ENCODE results near the gene MTPN.
A peak's percentile ranks its signal among the peaks of the same experiment; 100 is the strongest.

The MTPN gene

DNA sequence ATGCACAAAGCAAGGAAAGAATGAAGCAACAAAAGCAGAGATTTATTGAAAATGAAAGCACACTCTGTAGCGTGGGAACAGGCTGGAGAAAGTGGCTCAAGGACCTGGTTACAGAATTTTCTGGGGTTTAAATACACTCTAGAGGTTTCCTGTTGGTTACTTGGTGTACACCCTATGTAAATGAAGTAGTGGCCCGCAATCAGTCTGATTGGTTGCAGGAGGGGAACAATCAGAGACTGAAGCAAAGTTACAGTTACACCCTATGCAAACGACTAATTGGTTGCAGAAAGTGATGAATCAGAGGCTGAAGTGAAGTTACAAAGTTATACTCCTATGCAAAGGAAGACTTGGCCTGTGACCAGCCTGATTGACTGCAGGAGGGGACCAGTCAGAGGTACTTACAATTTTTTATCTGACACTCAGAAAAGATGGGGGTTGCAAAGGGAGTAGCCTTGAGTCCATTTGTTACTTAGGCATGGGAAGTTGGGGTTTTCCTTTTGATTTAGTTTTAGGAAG is 3.6 kb upstream of the MTPN start:
- no peak for DNase-seq

DNA sequence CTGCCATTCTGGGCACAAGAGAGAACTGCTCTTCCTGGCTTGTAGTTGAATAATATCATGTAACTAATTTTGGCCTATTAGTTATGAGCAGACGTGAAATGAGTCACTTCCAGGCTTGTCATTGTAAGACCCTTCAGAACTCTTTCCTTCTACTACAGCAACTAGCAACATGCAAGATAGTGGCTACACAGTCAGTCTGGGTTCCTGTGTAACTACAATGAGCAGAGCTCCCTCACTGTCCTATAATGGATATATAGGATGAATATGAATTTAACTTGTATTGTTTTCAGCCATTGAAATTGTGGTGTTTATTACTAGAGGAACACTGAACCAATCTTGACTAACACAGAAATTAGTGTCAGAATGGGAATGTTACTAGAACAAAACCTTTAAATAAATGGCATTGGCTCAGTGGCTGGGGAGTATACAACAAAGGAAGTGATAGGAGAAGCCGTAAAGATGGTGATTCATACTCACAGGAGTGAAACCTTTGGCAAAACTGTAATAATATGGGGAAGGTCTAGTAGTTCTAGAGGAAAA is 2.9 kb upstream of the MTPN start:
- no peak for DNase-seq

DNA sequence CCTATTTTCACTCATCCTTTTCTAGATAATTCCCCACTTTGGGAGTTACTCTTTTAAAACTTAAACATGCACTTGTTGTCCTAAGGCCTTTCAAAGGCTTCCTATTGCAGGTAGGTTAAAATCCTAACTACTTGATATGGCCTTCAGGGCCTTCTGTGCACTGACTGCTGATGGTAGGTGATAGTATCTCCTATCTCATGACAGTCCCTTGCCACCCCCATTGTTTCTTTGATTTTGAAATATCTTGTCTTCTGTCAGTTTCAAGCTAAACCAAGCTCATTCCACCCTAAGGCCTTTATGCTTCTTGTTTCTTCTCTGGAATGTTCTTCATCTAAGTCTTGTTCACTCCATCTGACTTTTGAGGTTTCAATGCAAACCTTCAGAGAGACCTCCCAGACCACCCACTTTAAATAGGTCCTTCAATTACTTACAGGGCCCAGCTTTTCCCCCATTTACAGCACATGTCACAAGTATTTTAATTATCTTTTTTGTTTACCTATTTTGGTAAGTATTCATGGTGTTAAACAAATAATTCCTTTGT is 2.4 kb upstream of the MTPN start:
- DNase-seq: no peak

DNA sequence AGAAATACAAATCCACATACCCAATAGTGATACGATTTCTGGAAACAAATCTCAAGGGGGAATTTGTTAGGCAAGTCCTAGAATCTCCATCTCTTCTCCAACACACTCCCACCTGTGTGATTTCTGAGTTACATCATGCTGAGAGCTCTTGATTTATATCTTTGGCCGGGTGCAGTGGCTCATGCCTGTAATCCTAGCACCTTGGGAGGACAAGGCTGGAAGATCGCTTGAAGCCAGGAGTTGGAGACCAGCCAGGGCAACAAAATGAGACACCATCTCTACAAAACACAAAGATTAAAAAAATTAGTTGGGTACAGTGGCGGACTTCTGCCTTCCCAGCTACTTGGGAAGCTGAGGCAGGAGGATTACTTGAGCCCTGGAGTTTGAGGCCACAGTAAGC is 1.5 kb upstream of the MTPN start:
- DNase-seq: no peak

GRCh38 chr7:135977742-135978066 is 545 bp upstream of the MTPN start:
- DNase-seq: no peak

- no peak for DNase-seq
Measured at GRCh38 chr7:135976312-135977006, 700 bp downstream of the MTPN start.

GRCh38 chr7:135975166-135975565 is 2.0 kb downstream of the MTPN start:
- no peak for DNase-seq

- no peak for DNase-seq
Measured at GRCh38 chr7:135974667-135975066, 2.5 kb downstream of the MTPN start.

DNA sequence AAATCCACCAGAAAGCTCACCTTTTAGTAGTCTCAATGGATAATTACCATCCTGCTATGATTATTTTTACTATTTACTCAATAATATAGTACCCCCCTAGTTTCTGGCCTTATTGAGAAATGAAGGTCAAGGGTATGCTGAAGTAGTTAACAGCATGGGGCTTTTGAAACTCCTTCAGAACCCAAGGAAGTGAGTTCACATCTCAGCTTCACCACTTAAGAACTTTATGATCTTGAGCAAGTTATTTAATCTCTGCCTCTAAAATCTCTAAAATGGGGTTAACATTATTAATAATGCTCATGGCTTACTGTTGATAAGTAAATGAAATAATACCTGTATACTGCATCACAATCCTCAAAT is 5.8 kb downstream of the MTPN start:
- DNase-seq: no peak

DNA sequence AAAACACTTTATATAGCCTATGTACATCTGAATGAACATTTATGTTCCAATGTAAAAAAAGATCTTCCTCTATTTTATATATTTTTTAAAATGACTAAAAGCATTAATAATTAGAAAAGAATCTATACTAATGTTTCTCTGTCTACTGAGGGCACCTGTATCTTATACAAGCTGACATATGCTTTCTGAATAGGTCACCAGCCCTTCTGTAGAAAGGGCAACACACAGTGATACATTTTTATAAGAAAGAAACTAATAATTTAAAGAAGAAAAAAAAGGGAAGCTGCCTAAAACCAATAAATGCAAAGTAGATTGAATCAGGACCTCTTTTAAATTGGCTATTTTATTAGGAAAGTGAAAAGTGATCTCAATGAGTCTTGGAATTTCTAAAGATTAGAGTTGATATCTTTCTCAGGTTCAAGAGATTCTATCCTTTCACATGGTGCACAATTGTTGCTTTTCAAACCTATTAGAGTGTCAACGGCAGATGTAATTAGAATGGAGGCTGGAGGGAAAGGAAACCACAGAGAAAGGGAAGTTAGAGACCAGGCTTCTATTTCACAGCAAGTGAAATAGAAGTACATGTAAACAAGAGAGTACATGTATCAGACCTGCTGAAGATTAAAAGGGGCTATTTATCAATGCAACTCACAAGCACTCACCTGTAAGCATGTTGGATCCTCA is 6.3 kb downstream of the MTPN start:
- peak; percentile 4 for DNase-seq

GRCh38 chr7:135970045-135970444 is 7.1 kb downstream of the MTPN start:
- DNase-seq: no peak

- DNase-seq: no peak
Measured at GRCh38 chr7:135966341-135967043, 10.7 kb downstream of the MTPN start.

GRCh38 chr7:135965602-135966001 is 11.6 kb downstream of the MTPN start:
- DNase-seq: no peak

GRCh38 chr7:135964791-135965190 is 12.4 kb downstream of the MTPN start:
- no peak for DNase-seq

DNA sequence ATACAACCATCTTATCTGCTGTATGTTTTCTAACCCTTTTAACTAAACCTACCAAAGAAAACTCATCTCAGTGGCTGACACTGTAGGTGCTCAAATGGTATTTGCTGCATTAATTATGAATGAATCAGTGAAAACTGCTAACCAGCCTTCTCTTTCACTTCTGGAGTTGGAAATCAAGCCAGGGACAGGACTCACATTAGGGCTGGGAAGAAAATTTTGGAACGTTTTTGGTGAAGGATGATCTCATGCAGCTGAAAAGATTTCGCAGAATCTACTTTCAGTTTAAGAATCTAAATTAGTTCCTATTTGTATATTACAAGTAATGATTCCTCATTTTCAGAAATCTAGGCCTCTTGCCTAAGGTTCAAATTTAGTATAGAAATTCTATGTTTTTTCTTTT is 12.9 kb downstream of the MTPN start:
- DNase-seq: no peak

DNA sequence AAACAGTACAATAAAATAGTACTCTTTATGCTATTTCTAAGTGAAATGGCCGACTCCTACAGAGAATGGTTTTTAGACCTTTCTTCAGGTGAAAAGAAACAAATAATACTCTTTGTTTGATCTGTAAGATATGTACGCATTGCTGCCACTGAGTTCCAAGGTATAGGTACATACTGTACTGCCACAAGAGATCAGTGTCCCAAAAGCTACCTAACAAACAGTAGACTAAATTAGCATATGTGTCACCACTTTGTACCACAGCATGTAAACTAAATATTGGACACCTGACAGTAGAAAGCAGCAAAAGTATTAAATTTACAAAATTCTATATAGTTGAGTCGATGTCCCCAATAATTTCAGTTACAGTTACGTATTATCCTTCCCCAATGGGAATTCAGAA is 14.4 kb downstream of the MTPN start:
- no peak for DNase-seq

DNA sequence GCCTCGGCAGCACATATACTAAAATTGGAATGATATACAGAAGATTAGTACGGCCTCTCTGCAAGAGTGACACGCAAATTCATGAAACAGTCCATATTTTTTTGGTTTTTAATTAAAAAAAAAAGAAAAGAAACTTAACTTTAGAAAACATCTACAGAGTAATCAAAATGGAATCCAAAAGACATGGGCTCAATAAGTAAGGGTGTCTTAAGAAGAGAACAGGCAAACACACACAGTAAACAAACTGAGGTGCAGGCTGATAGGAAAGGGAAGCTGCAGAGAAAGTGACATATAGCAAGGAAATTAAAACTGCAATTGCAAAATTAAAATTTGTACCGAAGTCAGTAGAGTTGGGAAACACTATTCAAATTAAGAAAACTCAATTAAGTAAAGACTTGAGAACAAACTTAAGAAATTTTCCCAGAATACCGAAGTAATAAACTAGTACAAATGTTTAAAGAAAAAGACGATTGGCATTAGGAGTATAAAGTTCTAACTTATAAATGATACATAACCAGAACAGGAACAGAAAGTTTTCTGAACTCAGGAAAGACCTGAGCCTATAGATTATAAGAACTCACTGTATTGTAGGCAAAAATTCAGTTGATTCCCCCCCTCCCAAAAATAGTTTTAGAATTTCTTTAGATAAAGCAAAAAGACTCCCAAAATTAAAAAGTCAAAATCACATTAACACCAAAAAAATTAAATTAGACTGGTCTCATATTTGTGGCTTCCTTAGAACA is 16.3 kb downstream of the MTPN start:
- DNase-seq: no peak

DNA sequence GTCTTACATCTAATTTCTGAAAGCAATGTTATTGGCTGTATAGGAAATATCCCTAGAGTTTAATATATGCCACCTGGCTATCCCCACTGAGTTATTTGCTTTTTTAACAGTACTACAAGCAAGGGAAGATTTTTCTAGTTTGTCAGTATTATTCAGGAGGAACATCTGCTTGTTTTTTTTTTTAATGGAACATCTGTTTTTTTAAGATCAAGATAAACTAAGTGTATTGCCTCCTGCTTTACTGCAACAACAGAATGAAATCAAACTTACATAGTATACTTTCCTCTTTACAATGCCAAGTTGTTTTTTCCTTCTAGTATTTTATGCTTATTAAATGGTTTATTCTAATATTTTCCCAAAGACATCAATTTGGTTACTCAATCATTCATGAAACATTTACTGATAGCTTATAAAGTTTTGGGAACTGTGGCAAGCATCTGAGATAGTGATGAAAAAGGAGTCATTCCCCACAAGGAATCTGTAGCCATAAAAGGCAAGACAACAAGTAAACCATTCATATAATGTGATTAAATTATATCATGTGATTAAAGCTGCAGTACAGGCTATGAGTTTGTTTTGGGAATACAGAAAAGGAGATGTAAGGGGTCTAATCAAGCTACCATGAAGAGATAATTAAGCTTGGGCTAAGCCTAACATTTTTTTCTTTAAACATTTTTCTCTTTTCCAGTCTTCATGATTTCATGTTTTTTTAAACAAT is 17.4 kb downstream of the MTPN start:
- no peak for DNase-seq

DNA sequence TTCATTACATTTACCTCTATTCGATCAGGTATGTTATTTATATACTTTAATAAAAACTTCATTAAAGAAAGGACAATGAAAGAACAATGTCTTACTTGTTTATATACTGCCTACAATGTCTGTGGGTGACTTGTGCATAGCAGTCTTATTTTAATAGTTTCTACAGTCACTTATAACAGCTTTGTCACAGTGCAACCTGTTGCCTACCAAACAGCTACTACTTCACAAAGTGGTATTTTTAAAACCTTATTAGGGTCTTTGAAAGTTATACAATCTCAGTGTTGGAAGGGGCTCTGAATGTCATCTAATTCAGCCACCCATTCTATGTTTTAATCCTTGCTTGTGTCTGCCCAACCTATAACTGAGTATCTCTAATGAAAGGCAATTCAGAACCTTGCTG is 19.0 kb downstream of the MTPN start:
- DNase-seq: no peak

DNA sequence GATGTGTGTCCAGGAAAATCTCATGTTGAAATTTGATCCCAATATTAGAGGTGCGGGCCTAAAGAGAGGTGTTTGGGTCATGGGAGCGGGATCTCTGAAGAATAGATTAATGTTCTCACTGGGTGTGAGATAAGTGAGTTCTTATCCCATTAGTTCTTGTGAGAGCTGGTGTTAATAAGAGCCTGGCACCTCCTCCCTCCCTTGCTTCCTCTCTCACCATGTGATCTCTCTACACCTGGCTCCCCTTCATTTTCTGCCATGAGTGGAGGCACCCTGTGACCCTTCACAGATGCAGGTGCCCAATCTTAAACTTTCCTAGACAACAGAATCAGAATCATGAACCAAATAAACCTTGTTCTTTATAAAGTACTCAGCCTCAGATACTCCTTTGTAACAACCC is 19.5 kb downstream of the MTPN start:
- DNase-seq: no peak

DNA sequence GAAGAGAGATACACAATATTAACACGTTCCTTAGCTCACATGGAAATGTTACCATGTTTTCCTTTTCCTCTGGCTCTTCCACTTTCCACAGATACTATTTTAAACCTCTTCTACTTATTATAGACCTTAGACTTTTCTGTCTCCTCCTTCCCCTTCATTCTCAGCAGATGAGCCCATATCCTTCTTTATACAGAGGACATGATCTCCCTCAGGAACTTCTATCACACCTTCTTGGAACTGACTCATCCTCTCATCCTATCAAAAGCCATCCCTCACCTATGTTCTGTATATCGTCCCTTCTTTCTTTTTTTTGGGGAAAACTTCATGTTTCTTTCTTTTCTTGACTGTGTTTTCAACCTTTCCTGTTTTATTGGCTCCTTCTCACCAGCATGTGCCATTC is 20.8 kb downstream of the MTPN start:
- DNase-seq: no peak

DNA sequence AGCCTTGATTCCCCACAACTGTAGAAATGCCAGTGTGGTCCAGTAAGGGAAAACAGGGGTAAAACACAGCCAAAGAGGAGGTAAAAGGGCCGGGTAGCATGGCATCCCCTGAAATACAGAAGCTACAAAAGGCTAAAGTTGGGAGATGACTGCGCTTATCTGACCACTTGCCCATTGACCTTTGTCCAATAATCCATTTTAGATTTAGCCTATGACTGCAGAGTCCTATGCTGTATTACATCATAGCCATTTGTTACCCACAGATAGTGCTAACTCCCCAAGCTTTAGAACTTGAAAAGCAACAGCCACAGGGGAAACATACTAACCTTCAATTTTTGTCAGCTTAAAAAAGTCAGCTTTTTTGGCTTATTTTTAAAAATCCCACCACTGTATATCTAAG is 26.2 kb downstream of the MTPN start:
- DNase-seq: no peak
